Measurements from ENCODE around the gene OSBPL10.

OSBPL10 gene

GRCh38 chr3:31813686-31814085 is 167.4 kb downstream of the OSBPL10 start:
- no peak for TF ChIP-seq CTCF (IDR thresholded peaks at IDR 0.05; ENCODE audit: low read depth, low read length)
- H3K4me3 ChIP-seq (ENCODE audit: low read depth, low read length) = no peak overlapping the region

GRCh38 chr3:31813197-31813596 is 167.9 kb downstream of the OSBPL10 start:
- no peak overlapping the region for H3K4me3 ChIP-seq (ENCODE audit: low read depth, low read length)
- TF ChIP-seq CTCF (IDR thresholded peaks at IDR 0.05; ENCODE audit: low read depth, low read length) = no peak

- TF ChIP-seq CTCF (IDR thresholded peaks at IDR 0.05; ENCODE audit: low read depth, low read length) = no peak
- no peak overlapping the region for H3K4me3 ChIP-seq (ENCODE audit: low read depth, low read length)
Measured at GRCh38 chr3:31810991-31811433, 170.1 kb downstream of the OSBPL10 start.

GRCh38 chr3:31808143-31808720 is 172.8 kb downstream of the OSBPL10 start:
- TF ChIP-seq CTCF (IDR thresholded peaks at IDR 0.05; ENCODE audit: low read depth, low read length) = no peak
- no peak overlapping the region for H3K4me3 ChIP-seq (ENCODE audit: low read depth, low read length)

GRCh38 chr3:31804251-31805051 is 176.6 kb downstream of the OSBPL10 start:
- H3K4me3 ChIP-seq (ENCODE audit: low read depth, low read length) = no peak overlapping the region
- no peak for TF ChIP-seq CTCF (IDR thresholded peaks at IDR 0.05; ENCODE audit: low read depth, low read length)

- TF ChIP-seq CTCF (IDR thresholded peaks at IDR 0.05; ENCODE audit: low read depth, low read length) = no peak
- H3K4me3 ChIP-seq (ENCODE audit: low read depth, low read length) = no peak overlapping the region
Measured at GRCh38 chr3:31802981-31803740, 177.9 kb downstream of the OSBPL10 start.

GRCh38 chr3:31800436-31800835 is 180.6 kb downstream of the OSBPL10 start:
- H3K4me3 ChIP-seq (ENCODE audit: low read depth, low read length) = no peak overlapping the region
- no peak for TF ChIP-seq CTCF (IDR thresholded peaks at IDR 0.05; ENCODE audit: low read depth, low read length)
